ENCODE measurements around the gene DOK6.
"Not testable (repeated sequence)": the region's sequence is repeated elsewhere in the genome, so short reads cannot be mapped to it uniquely, and the experiment has no call there.

The DOK6 gene

GRCh38 chr18:69400253-69400975 is at the start of gene DOK6:
Gene DOK6 (plus strand): TSS chr18:69400888.
- no peak for DNase-seq

- DNase-seq, result no peak
Measured at GRCh38 chr18:69353023-69353422, 47.7 kb upstream of the DOK6 start.

DNA sequence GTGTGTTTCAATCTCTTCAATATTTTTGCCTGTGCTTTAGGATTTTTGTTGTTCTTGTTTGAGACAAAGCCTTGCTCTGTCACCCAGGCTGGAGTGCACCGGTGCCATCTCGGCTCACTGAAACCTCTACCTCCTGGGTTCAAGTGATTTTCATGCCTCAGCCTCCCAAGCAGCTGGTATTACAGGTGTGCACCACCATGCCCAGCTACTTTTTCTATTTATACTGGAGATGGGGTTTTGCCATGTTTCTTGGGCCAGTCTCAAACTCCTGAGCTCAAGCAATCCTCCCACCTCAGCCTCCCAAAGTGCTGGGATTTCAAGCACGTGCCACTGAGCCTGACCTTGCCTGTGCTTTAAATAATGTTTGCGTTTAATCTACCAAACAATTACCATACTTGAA is 43.1 kb upstream of the DOK6 start:
- DNase-seq, result no peak

GRCh38 chr18:69358212-69358895 is 42.3 kb upstream of the DOK6 start:
- no peak for DNase-seq

DNA sequence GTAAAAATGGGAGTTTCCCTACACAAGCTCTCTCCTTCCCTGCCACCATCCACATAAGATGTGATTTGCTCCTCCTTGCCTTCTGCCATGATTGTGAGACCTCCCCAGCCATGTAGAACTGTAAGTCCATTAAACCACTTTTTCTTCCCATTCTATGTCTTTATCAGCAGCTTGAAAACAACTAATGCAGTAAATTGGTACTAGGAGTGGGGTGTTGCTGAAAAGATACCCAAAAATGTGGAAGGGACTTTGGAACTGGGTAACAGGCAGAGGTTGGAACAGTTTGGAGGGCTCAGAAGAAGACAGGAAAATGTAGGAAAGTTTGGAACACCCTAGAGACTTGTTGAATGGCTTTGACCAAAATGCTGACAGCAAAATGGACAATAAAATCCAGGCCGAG is 40.9 kb upstream of the DOK6 start:
- DNase-seq, result not testable (repeated sequence)

GRCh38 chr18:69364930-69365329 is 35.8 kb upstream of the DOK6 start:
- no peak for DNase-seq

- no peak for DNase-seq
Measured at GRCh38 chr18:69365658-69366057, 35.0 kb upstream of the DOK6 start.

DNA sequence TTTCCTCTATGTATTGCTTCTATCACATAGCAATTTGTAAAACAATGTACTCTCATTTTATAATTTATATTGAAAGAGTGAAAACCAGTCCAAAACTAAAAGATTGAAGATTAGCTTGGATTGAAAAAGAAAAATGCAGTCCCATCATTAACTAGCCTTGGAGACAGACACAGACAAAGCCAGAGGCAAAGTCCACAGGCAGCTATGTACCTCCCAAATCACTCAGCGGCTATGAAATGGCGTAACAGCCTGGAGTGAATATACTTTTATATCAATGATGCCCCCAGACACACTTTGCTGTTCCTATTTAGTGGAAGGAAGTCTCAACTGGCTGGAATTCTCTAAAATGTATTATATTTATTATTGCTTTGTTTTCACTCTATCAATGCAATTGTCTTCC is 33.6 kb upstream of the DOK6 start:
- DNase-seq, result no peak

- no peak for DNase-seq
Measured at GRCh38 chr18:69371729-69372128, 29.0 kb upstream of the DOK6 start.

DNA sequence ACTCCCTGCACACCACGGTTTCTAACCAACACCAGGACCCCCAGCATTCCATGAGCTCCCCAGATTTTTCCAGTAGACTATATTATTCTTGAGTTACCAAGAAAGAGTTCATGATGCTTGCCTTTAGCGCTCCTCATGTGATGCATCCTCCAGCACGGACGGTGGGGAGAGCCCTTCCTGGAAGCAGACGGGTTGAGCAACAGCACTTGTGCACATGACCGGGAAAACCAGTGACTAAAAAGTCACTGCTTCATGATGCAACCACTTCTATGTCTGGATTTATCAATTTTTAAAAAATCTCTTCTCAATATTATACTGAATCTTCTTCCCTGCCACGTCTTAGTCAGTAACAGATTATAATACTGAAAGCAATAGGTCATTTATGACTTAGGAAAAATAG is 20.4 kb upstream of the DOK6 start:
- DNase-seq, result no peak

- DNase-seq, result no peak
Measured at GRCh38 chr18:69383186-69383585, 17.5 kb upstream of the DOK6 start.

DNA sequence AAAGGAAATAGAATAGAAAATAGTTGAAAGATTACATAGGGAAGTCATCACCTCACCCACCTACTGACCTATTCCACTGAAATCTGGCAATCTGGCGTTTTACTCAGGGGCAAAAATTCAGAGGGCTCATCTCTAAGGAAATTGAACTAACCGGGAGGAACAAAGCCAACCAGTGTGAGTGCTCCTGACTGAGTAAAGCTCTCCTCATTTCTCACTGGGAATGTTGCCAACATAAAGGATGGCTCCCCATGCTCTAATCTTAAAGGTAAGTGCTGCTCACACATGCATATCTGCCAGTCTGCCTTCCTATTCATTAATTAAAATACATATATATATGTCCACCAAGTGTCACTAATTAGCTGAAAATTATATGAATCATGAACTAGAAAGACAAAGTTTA is 13.5 kb upstream of the DOK6 start:
- DNase-seq, result no peak

DNA sequence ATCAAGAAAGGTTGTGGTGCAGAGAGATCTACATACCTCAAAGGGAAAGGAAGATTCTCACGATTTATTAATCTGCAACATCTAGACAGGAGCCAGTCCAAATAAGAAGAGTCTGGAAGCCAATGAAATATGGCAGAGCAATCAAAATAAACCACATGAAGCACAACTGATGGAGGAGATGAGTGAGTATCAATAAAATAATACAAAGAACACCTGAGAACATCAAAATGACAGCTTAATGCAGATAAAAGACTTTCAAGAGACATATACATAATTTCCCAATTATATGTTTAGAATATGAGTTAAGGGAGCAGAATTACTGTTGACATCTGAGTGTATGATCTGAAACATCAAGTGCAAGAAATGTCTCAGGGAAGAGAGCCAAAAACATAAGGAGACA is 12.5 kb upstream of the DOK6 start:
- DNase-seq, result no peak

DNA sequence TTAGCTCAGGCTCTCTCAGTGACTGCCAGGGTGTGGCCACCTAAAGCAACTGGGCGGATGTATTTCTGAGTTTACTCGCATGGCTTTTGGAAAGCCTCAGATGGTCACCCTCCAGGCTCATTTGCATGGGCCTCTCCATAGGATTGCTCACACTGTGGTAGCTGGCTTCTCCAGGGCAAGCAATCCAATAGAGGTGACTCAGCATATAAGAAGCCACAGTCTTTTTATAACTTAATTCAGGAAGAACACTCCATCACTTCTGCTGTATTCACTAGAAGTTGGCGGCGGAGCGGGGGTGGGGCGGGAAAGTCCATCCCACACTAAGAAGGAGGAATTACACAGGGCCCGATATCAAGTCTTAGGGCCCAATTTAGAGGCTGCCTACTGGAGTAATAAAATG is 3.6 kb upstream of the DOK6 start:
- no peak for DNase-seq

DNA sequence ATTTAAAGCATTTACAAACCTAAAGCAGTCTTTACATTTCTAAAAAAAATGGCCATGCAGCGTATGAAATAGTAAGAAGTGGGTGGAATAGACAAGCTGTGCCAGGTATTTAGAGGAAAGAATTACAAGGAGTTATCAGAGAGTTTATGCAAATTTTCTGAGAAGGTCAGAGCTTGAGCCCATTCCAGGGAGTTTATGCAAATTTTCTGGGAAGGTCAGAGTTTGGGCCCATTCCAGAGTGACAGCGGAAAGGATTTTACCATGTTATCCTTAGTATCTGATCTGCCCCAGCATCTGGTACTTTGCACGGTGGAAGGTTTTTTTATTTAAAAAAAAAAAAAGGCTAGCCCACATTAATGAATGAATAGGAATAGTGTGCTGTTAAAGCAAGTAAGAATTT is 1.4 kb upstream of the DOK6 start:
- no peak for DNase-seq

- no peak for DNase-seq
Measured at GRCh38 chr18:69400976-69401225, 213 bp downstream of the DOK6 start.

GRCh38 chr18:69401226-69401971 is 711 bp downstream of the DOK6 start:
- DNase-seq, result no peak

GRCh38 chr18:69401972-69402532 is 1.4 kb downstream of the DOK6 start:
- no peak for DNase-seq

DNA sequence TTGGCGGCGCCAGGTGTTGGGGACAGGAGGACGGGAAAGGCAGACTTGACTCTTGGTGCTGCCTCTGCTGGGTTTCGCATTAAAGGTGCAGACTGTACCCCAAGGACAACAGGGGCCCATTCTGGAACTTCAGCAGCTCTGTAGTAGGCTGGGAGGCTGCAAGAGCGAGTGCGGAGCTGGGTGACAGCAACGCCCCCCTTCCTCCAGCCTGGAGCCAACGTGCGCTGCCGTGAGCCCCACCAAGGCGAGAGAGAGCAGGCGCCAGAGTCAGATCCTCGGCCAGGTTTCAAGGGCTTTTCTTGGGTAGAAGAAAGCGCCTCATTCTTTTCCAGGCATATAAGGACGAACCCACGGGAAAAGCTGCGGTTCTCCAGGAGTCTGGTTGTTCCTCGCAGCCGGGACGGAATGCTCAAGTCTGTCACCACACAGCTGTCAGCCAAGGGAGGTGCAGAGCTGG is 1.9 kb downstream of the DOK6 start:
- DNase-seq, result no peak

DNA sequence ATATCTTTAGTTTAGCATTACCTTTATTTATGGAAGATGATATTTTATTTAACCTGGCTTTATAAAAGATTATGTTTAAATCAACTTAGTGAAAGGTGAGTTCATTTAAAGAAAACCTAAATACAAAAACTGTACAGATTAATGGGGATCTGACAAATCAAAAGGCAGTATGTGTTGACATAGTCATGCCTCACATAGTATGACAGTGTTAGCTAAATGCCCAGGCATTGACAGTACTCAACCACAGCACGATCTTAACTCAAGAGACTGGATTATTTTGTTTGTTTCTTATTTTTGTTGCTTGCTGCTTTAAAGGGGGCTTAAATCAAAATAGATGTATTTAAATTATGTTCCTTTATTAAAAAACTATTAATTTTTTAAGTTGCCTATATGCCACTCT is 7.8 kb downstream of the DOK6 start:
- DNase-seq, result no peak

- DNase-seq, result no peak
Measured at GRCh38 chr18:69411199-69411598, 10.5 kb downstream of the DOK6 start.

- no peak for DNase-seq
Measured at GRCh38 chr18:69414184-69414583, 13.5 kb downstream of the DOK6 start.

DNA sequence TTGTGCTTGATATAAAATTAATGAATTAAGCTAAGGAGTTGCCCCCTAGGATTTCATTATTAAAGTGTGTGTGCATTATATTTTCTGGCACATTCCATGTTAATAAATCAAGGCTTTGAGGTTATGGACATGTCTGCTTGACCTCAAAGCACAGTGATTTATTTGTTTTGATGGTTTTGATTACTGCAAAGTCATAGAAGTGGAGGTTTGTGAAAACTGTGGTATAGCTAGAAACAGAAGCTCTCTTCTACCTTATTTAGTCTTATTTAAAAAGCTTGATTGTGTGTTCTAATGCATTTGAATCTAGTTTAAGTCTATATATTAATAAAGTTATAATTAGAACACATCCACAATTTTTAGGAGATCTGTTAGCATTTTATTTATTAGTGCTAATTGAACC is 32.2 kb downstream of the DOK6 start:
- no peak for DNase-seq

DNA sequence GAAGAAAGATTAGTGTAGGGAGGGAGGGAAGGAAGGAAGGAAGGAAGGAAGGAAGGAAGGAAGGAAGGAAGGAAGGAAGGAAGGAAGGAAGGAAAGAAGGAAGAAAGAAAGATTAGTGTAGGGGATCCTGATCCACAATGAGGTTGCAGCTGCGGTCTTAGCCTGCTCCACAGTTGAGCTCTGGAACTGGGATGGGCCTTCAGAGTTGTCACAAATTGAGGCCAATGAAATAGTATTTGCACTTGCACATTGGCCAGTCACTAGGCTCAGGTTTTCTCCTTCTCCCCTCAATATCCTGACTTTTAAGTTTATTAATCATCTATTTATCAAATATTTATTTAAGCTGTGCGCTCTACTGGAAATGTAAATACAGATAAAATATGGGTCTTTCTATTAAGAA is 34.3 kb downstream of the DOK6 start:
- no peak for DNase-seq

Measured in stimulated activated CD4-positive, alpha-beta T cell treated with anti-CD3 and anti-CD28 coated beads, Interleukin-1b, Interleukin-23, amount 100 ng/mL, for 48 hours (primary cell).